Calu3 (cell line): ENCODE measurements around the gene RAB11B. TPM values are rescaled to one million over a fixed set of nuclear protein-coding genes. Genes with fewer than 3 reads are reported as not detected.
"Not testable (repeated sequence)": the region's sequence is repeated elsewhere in the genome, so short reads cannot be mapped to it uniquely, and the experiment has no call there.

Experiments used
- BruUV-seq: library from RNA; stranded (reverse); fragments of 400-500 nt; replicated peaks from 2 replicates; lab custom pipeline; 2021; lab: Mats Ljungman, UMichigan
- CTCF ChIA-PET: fragments of 300-600 bp; sonication (Branson Sonifier 250); formaldehyde crosslinking; loops from one replicate; lab custom pipeline; 2022; ENCODE audit warnings: antibody characterized with exemption; lab: Charles Lee
- DNase-seq: peaks from one replicate; pipeline ENCODE4 v3.0.0; 2022
- H3K27ac Mint-ChIP-seq: one replicate; pipeline ENCODE4 v1.8.0; 2022; ENCODE audit warnings: mixed read lengths; ENCODE audit not compliant: unreplicated experiment
- H3K27me3 Mint-ChIP-seq: one replicate; pipeline ENCODE4 v1.8.0; 2022; ENCODE audit warnings: mixed read lengths; ENCODE audit not compliant: unreplicated experiment
- H3K36me3 Mint-ChIP-seq: one replicate; pipeline ENCODE4 v1.8.0; 2022; ENCODE audit warnings: mild to moderate bottlenecking, moderate library complexity, mixed read lengths; ENCODE audit not compliant: insufficient read depth, unreplicated experiment
- H3K4me1 Mint-ChIP-seq: one replicate; pipeline ENCODE4 v1.8.0; 2022; ENCODE audit warnings: mild to moderate bottlenecking, low read depth, mixed read lengths; ENCODE audit not compliant: unreplicated experiment
- H3K4me3 Mint-ChIP-seq: one replicate; pipeline ENCODE4 v1.8.0; 2022; ENCODE audit warnings: mild to moderate bottlenecking, low read depth, moderate library complexity, mixed read lengths; ENCODE audit not compliant: unreplicated experiment
- H3K9me3 Mint-ChIP-seq: one replicate; pipeline ENCODE4 v1.8.0; 2022; ENCODE audit warnings: low read depth, mixed read lengths; ENCODE audit not compliant: unreplicated experiment
- CTCF ChIP-seq: fragments of 200-600 bp; IDR thresholded peaks from one replicate; pipeline ENCODE4 v1.8.0; 2022; ENCODE audit warnings: antibody characterized with exemption; ENCODE audit not compliant: unreplicated experiment
- intact Hi-C: fragments of 100-400 bp; cut with micrococcal nuclease; formaldehyde crosslinking; loops from one replicate; pipeline ENCODE4 v1.10.0; 2022; ENCODE audit not compliant: unreplicated experiment
- total RNA-seq: library from RNA; stranded (reverse); gene quantifications from 2 replicates; pipeline ENCODE4 v1.2.3, GENCODE V29; 2022

RAB11B gene
- total RNA-seq, 1 experiment from 2014 or later, result 57.5 TPM

- intact Hi-C loops, result no loop called here
- no peaks in the 10 kb centered on the region for H3K9me3 Mint-ChIP-seq
- H3K27ac Mint-ChIP-seq, result peak overlapping the region; percentile 74
- peaks cover 6% of the 10 kb centered on the region for H3K36me3 Mint-ChIP-seq
- H3K4me3 Mint-ChIP-seq, result no peak overlapping the region
- TF ChIP-seq CTCF, result no peak
- BruUV-seq, result no TSS peak
- peak; percentile 79 for DNase-seq
- H3K4me1 Mint-ChIP-seq, result no peaks in the 10 kb centered on the region
- H3K27me3 Mint-ChIP-seq, result no peaks in the 10 kb centered on the region
- CTCF ChIA-PET, result interaction anchor here (0.6 to 1.0 kb wide), 5 partner anchors 9 to 157 kb away, joined by 3 to 7 read pairs (median 5); partner anchors contain the start of genes HNRNPM and MARCHF2
Observed at GRCh38 chr19:8423817-8424223, 33.7 kb downstream of the RAB11B start.

GRCh38 chr19:8425331-8425730 lies 35.2 kb downstream of the RAB11B start:
- H3K9me3 Mint-ChIP-seq, H3K27me3 Mint-ChIP-seq, DNase-seq, BruUV-seq, intact Hi-C loops, H3K27ac Mint-ChIP-seq, H3K4me1 Mint-ChIP-seq, H3K36me3 Mint-ChIP-seq, H3K4me3 Mint-ChIP-seq: not testable (repeated sequence)
- CTCF ChIA-PET, result interaction anchor here (0.6 to 0.7 kb wide), 3 partner anchors 11 to 88 kb away, joined by 3 to 4 read pairs (median 4); partner anchors contain the start of gene ZNF414

- Mint-ChIP-seq H3K27me3 (no peaks in the 10 kb centered on the region), H3K36me3 (peaks cover 6% of the 10 kb centered on the region), H3K27ac (no peak overlapping the region), H3K4me3 (no peak overlapping the region), H3K9me3 (no peaks in the 10 kb centered on the region), H3K4me1 (no peaks in the 10 kb centered on the region)
- CTCF ChIA-PET, result no interaction called here
- no peak for DNase-seq
- TF ChIP-seq CTCF, result no peak
- BruUV-seq, result no TSS peak
- intact Hi-C loops, result no loop called here
Observed at GRCh38 chr19:8426283-8426682, 36.1 kb downstream of the RAB11B start.

GRCh38 chr19:8429044-8429443 lies 38.9 kb downstream of the RAB11B start:
- H3K27ac Mint-ChIP-seq, result no peak overlapping the region
- H3K9me3 Mint-ChIP-seq, result no peaks in the 10 kb centered on the region
- TF ChIP-seq CTCF, result no peak
- H3K4me3 Mint-ChIP-seq, result no peak overlapping the region
- intact Hi-C loops, result no loop called here
- BruUV-seq, result no TSS peak
- no peaks in the 10 kb centered on the region for H3K27me3 Mint-ChIP-seq
- H3K4me1 Mint-ChIP-seq, result no peaks in the 10 kb centered on the region
- no peak for DNase-seq
- CTCF ChIA-PET, result no interaction called here
- peaks cover 1% of the 10 kb centered on the region for H3K36me3 Mint-ChIP-seq

- H3K9me3 Mint-ChIP-seq, result no peaks in the 10 kb centered on the region
- H3K4me1 Mint-ChIP-seq, result no peaks in the 10 kb centered on the region
- H3K27ac Mint-ChIP-seq, result no peak overlapping the region
- no peak overlapping the region for H3K4me3 Mint-ChIP-seq
- BruUV-seq, result no TSS peak
- no peaks in the 10 kb centered on the region for H3K36me3 Mint-ChIP-seq
- DNase-seq, result no peak
- intact Hi-C loops, result no loop called here
- no peaks in the 10 kb centered on the region for H3K27me3 Mint-ChIP-seq
- CTCF ChIA-PET, result no interaction called here
- TF ChIP-seq CTCF, result no peak
Observed at GRCh38 chr19:8429826-8430225, 39.7 kb downstream of the RAB11B start.
